Type B pancreatic cell (in vitro differentiated cells): ENCODE data around the gene CACFD1. TPM values are rescaled to one million over a fixed set of nuclear protein-coding genes. Genes with fewer than 3 reads are reported as not detected.

Source experiments
- DNase-seq: peaks from one replicate; pipeline ENCODE4 v3.0.0; 2021; ENCODE audit warnings: mixed read lengths; ENCODE audit not compliant: unreplicated experiment; ENCODE audit errors: extremely low spot score
- H3K27ac Mint-ChIP-seq: 2 replicates; pipeline ENCODE4 v1.8.0; 2021; ENCODE audit warnings: mild to moderate bottlenecking, mixed read lengths
- H3K27me3 Mint-ChIP-seq: 2 replicates; pipeline ENCODE4 v1.8.0; 2021; ENCODE audit warnings: mixed read lengths
- H3K36me3 Mint-ChIP-seq: 2 replicates; pipeline ENCODE4 v1.8.0; 2021; ENCODE audit warnings: mixed read lengths
- H3K4me1 Mint-ChIP-seq: one replicate; pipeline ENCODE4 v1.8.0; 2021; ENCODE audit warnings: mixed read lengths; ENCODE audit not compliant: unreplicated experiment
- H3K4me3 Mint-ChIP-seq: 2 replicates; pipeline ENCODE4 v1.8.0; 2021; ENCODE audit warnings: mild to moderate bottlenecking, mixed read lengths
- H3K9me3 Mint-ChIP-seq: 2 replicates; pipeline ENCODE4 v1.8.0; 2021; ENCODE audit warnings: mixed read lengths
- CTCF ChIP-seq: fragments of 200-600 bp; sonication (generic); conservative IDR thresholded peaks from 2 replicates; pipeline ENCODE4 v1.5.0; 2021; ENCODE audit warnings: antibody characterized with exemption, mild to moderate bottlenecking
- total RNA-seq: library from RNA; stranded (reverse); gene quantifications from 2 replicates; pipeline ENCODE4 v1.2.1, GENCODE V29; 2021; ENCODE audit warnings: low replicate concordance

Gene CACFD1
- total RNA-seq, 1 donor from 2014 or later = 45.6 TPM

GRCh38 chr9:133474853-133475252 lies 15.1 kb downstream of the CACFD1 start:
- no peaks in the 10 kb centered on the region for H3K36me3 Mint-ChIP-seq
- no peaks in the 10 kb centered on the region for H3K9me3 Mint-ChIP-seq
- H3K27ac Mint-ChIP-seq = no peak overlapping the region
- no peaks in the 10 kb centered on the region for H3K27me3 Mint-ChIP-seq
- peaks cover 3% of the 10 kb centered on the region for H3K4me1 Mint-ChIP-seq
- DNase-seq = no peak
- TF ChIP-seq CTCF = no peak
- no peak overlapping the region for H3K4me3 Mint-ChIP-seq

GRCh38 chr9:133475292-133476012 lies 15.7 kb downstream of the CACFD1 start:
- no peaks in the 10 kb centered on the region for H3K9me3 Mint-ChIP-seq
- H3K36me3 Mint-ChIP-seq = no peaks in the 10 kb centered on the region
- TF ChIP-seq CTCF = no peak
- H3K4me1 Mint-ChIP-seq = peaks cover 3% of the 10 kb centered on the region
- H3K27ac Mint-ChIP-seq = no peak overlapping the region
- no peak for DNase-seq
- H3K4me3 Mint-ChIP-seq = no peak overlapping the region
- no peaks in the 10 kb centered on the region for H3K27me3 Mint-ChIP-seq

- DNase-seq = no peak
- Mint-ChIP-seq H3K27ac (no peak overlapping the region), H3K4me1 (no peaks in the 10 kb centered on the region), H3K9me3 (no peaks in the 10 kb centered on the region), H3K4me3 (peak overlapping the region; percentile 14), H3K27me3 (no peaks in the 10 kb centered on the region), H3K36me3 (no peaks in the 10 kb centered on the region)
- TF ChIP-seq CTCF = no peak
Observed at GRCh38 chr9:133476036-133476931, 16.5 kb downstream of the CACFD1 start.

- H3K9me3 Mint-ChIP-seq = no peaks in the 10 kb centered on the region
- no peak overlapping the region for H3K4me3 Mint-ChIP-seq
- DNase-seq = no peak
- no peak overlapping the region for H3K27ac Mint-ChIP-seq
- TF ChIP-seq CTCF = no peak
- no peaks in the 10 kb centered on the region for H3K36me3 Mint-ChIP-seq
- no peaks in the 10 kb centered on the region for H3K4me1 Mint-ChIP-seq
- H3K27me3 Mint-ChIP-seq = no peaks in the 10 kb centered on the region
Observed at GRCh38 chr9:133476941-133477340, 17.2 kb downstream of the CACFD1 start.

GRCh38 chr9:133477461-133477860 lies 17.7 kb downstream of the CACFD1 start:
- Mint-ChIP-seq H3K27ac (no peak overlapping the region), H3K36me3 (no peaks in the 10 kb centered on the region), H3K9me3 (no peaks in the 10 kb centered on the region), H3K27me3 (no peaks in the 10 kb centered on the region), H3K4me1 (peaks cover 4% of the 10 kb centered on the region), H3K4me3 (peak overlapping the region; percentile 49)
- no peak for DNase-seq
- no peak for TF ChIP-seq CTCF
